Retinal pigment epithelial cell (primary cell): ENCODE data around the gene NENF.

Experiments
- DNase-seq: peaks from one replicate; pipeline ENCODE4 v3.0.0-alpha.2; 2010; ENCODE audit warnings: low read depth
- H3K4me3 ChIP-seq: 2 replicates; pipeline ENCODE4 v1.5.1; 2011; ENCODE audit warnings: mild to moderate bottlenecking, low read length, control low read depth, moderate library complexity
- CTCF ChIP-seq: conservative IDR thresholded peaks from 2 replicates; pipeline ENCODE4 v1.5.1; 2011; ENCODE audit warnings: low read depth, low read length, control low read depth, inconsistent platforms

NENF gene

GRCh38 chr1:212461916-212462660 is 29.4 kb downstream of the NENF start:
- no peak overlapping the region for H3K4me3 ChIP-seq
- no peak for TF ChIP-seq CTCF
- no peak for DNase-seq

GRCh38 chr1:212463565-212464285 is 31.0 kb downstream of the NENF start:
- DNase-seq: no peak
- TF ChIP-seq CTCF: no peak
- no peak overlapping the region for H3K4me3 ChIP-seq

GRCh38 chr1:212465311-212465710 is 32.6 kb downstream of the NENF start:
- DNase-seq: no peak
- no peak overlapping the region for H3K4me3 ChIP-seq
- TF ChIP-seq CTCF: no peak

- TF ChIP-seq CTCF: no peak
- no peak overlapping the region for H3K4me3 ChIP-seq
- DNase-seq: no peak
Measured at GRCh38 chr1:212466437-212466836, 33.7 kb downstream of the NENF start.

GRCh38 chr1:212466898-212467650 is 34.4 kb downstream of the NENF start:
- no peak for DNase-seq
- no peak for TF ChIP-seq CTCF

GRCh38 chr1:212467843-212468482 is 35.2 kb downstream of the NENF start:
- no peak for DNase-seq
- H3K4me3 ChIP-seq: no peak overlapping the region

More at GRCh38 chr1:212466898-212467650, 34.4 kb downstream of the NENF start:
- no peak overlapping the region for H3K4me3 ChIP-seq

More at GRCh38 chr1:212467843-212468482, 35.2 kb downstream of the NENF start:
- no peak for TF ChIP-seq CTCF
